IPS-NIHi11 (cell line): ENCODE data around the gene RNF150.

ENCODE experiments used
- DNase-seq: peaks from one replicate; pipeline ENCODE4 v3.0.0; 2012; ENCODE audit warnings: mixed read lengths, low spot score

Gene RNF150

GRCh38 chr4:140924761-140925392, 208.4 kb downstream of the RNF150 start:
- DNase-seq, result no peak

GRCh38 chr4:140906993-140907962, 226.0 kb downstream of the RNF150 start:
- no peak for DNase-seq

DNA sequence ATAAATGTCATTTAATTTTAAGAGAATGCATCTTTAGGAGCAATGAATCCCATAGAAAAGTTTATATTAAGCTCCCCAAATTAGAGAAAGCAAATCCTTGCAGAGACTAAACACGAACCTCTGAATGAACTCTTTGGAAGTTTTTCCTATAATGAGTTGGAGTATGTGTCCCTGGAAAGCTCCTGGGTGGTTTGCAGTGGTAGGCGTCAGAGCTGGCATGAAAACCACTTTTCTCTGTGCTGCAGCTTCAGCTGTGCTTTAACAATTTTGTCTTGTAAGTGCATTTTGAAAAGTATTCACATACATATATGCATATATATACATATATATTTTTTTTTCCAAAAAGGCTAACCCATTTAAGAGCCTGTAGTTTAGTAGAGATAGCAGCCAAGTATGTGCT, 228.4 kb downstream of the RNF150 start:
- DNase-seq, result no peak

DNA sequence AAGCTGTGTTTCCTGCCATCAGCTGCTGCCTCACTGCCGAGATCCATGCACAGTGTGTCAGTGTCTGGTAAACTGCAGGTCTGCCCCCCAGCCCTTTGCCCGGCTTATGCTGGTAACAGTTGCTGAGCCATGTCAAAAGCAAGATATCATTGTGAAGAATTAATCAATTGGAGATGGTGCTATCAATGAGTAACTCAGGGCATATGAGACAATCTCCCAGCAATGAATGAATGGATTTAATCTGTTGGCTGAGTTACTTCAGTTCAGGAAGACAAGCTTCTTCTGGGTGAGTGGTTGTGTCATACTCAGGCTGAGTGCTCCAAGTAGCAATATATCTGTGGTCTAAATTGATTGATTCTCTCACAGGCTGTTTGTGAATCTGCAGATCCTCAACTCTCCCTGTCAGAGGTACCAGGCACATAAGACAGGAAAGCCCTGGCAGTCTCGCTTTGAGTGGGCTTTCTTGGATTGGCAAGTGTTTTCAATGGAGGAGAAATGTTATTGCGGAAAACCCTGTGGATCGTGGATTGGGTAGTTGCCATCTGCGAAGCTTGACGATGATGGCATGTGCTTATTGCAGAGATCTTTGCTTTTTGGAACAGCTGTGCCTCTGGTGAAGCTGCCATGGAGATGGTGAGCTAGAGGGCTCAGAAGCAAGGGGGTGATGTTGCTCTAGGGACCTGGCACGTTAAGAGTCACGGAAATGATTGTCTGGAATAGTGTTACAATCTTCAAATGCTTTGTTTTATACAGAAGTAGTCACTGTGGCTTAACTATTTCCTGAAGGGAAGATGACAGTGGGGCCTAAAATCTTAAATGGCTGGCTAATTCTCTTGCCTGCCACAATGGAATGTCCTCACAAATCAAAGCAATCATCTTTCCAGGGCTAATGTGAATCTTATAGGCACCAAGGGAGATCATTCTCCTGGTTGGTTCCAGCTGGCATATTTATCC, 229.5 kb downstream of the RNF150 start:
- DNase-seq, result no peak

DNA sequence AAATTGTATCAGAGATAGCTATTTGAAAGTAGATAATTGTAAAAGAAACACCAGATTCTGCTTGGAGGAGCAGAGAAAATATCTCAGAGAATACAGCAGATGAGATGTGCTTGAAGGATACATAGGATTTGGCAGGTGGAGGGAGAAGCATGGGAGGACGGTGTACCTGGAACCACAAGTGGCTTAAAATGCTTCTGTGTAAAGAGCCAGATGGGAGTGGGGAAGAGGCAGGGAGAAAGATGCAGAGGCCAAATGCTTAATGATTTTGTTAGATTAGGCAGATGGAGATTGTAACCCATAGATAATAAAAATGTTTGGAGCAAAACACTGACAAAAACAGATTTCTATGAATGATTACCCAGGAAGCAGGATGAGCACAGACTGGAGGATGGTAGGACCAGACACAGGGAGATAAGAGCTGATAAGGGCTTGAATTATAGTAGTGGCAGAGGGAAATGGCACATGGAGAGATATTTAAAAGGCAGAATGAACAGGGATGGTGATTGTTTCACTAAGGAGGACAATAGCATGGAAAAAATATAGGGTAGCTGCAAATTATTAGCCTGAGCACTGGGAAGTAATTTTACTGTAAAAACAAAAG, 231.4 kb downstream of the RNF150 start:
- DNase-seq, result no peak

DNA sequence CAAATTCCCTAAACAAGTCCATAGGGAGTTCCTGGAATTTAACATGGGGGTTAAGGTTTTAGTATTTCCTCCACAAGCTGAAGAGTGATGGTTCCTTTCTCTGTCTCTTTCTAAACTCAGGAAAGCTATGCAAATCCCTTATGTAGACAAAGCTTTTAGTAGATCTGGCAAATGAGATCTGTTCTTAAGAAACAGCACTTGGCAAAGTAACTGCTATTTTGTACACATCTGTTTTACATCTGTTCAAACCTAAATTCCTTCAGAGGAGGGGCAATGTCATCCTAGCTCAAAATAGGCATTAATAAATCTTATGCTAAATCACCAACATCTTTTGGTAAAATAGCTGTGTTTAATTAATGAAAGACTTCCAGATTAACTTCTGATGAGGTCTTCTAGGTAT, 239.3 kb downstream of the RNF150 start:
- DNase-seq, result no peak

DNA sequence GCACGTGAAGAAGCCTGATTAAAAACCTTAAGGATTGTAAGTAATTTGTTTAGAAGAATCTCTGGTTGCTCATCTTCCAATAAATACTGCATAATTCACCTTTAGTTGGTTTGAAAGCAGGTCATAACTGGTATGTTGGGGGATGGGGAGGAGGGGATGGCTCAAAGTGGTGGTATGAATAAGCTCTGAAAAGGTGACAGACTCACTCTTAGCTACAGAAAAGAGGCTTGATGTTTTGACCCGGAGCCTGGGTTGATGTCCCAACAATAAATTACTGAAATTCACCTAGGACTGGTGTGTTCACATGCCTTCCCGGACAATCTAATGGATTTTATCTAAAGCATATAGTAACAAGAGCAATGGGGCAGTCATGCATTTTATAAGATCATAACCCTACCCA, 245.2 kb downstream of the RNF150 start:
- no peak for DNase-seq

DNA sequence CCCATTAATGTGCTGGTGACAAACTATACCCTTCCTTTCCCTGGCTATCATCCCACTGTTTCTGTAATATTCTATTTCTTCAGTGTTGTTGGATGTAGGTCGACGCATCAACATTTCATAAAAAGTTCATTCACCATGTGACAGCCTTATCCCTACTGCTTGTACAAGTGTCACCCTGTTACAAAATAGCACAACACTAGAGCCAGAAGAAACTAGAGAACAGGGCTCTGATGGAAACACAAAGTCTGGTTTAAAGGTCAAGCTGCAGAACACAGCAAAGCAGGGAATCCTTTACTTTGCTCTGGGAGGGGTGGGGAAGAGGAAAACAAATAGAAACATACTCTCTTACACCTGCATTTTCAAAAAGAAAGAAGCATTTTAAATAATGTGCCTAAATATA, 245.8 kb downstream of the RNF150 start:
- DNase-seq, result no peak

GRCh38 chr4:140884431-140885058, 248.7 kb downstream of the RNF150 start:
- peak; percentile 77 for DNase-seq

DNA sequence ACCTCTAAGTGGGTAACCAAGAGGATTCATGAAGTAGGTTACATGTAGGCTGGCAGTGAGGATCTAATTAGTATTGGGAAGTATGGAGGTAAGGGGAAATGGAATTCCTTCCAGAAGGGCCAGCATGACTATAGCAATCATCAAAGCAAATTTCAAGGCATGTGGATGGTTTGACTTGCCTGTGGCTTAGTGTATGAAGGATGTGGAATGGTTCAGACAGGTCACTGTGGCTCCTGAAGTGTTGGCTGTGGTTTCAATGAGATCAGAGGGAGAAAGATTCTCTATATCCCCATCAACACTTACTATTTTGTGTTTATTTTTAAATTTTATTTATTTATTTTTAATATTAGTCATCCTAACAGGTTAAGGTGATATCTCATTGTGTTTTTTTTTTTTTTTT, 255.5 kb downstream of the RNF150 start:
- DNase-seq, result no peak

GRCh38 chr4:140876615-140877364, 256.5 kb downstream of the RNF150 start:
- no peak for DNase-seq

- DNase-seq, result no peak
These were observed 257.4 kb downstream of the RNF150 start for GRCh38 chr4:140875746-140876452.

DNA sequence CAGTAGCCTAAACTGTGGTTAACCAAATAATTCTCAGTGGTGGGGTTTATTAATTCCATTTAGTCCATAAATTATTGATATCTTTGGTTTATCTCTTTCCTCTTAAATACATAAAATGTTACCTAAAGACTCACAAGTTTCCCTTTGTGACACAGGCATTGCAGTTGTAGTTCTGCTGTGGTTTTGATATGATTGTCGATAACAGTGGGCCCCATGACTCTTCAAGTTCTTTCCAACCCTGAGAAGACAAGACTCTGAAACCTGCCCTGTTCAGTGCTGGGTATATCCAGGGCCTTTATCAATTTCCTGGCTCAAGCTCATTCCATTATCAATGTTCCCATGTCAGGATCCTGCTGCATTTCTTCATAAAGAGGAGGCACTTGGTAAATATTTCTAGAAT, 259.2 kb downstream of the RNF150 start:
- no peak for DNase-seq

- DNase-seq, result no peak
These were observed 261.9 kb downstream of the RNF150 start for GRCh38 chr4:140871368-140871767.

DNA sequence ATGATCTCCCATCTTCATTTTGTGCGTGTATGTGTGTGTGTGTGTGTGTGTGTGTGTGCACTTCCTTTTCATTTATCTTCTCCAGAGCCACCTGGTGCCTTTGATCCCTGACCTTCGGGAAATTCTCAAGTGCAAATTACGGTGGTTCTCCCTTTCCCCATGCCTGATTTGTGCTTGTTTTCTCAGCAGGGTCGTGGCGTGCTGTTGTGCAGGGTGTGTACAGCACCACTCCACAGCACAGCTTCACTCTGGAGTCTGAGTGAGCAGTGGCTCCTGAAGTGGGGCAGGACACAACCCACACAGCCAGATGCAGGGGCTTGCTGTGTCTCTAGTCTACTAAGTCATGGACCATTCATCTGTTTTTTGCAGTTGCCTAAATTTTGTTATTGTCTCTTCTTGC, 262.8 kb downstream of the RNF150 start:
- DNase-seq, result no peak

DNA sequence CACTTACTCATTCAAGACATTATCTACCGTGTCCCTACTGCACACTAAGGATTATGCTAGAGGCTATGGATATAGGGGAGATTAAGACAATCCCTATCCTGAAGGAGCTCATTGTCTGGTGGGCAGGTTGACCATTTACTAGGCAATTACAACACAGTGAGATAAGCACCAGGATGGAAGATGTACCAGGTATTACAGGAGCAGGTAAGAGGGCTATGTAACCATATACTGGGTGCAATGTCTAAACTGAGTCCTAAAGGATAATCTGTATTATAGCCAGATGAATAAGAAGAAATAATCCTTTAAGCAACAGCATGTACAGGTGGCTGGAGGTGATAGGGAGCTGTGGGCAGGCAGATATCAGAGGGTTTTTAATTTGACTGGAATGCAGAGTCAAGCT, 263.8 kb downstream of the RNF150 start:
- DNase-seq, result no peak

GRCh38 chr4:140867356-140867755, 265.9 kb downstream of the RNF150 start:
- no peak for DNase-seq

- DNase-seq, result no peak
These were observed 266.7 kb downstream of the RNF150 start for GRCh38 chr4:140866492-140867005.
